GM13977 (cell line): ENCODE results near the gene TEX101.

Experiments
- DNase-seq: peaks from one replicate; pipeline ENCODE4 v3.0.0; 2012; ENCODE audit warnings: low spot score
- CTCF ChIP-seq: IDR thresholded peaks from 2 replicates; pipeline ENCODE4 v1.5.1; 2012; ENCODE audit warnings: mild to moderate bottlenecking, control low read depth; ENCODE audit not compliant: insufficient read depth; ENCODE audit errors: extremely low read depth, missing control alignments
- in situ Hi-C: fragments of 300-500 bp; cut with MboI; formaldehyde crosslinking; loops from one replicate; pipeline ENCODE4 v1.12.0; 2022; ENCODE audit warnings: low sequenced_read_pairs, low pct_unique_long_range_greater_than_20kb, mixed read lengths, inconsistent platforms; ENCODE audit not compliant: unreplicated experiment

Gene TEX101

GRCh38 chr19:43450545-43450997 is 35.9 kb downstream of the TEX101 start:
- in situ Hi-C loops: no loop called here
- no peak for TF ChIP-seq CTCF
- no peak for DNase-seq

DNA sequence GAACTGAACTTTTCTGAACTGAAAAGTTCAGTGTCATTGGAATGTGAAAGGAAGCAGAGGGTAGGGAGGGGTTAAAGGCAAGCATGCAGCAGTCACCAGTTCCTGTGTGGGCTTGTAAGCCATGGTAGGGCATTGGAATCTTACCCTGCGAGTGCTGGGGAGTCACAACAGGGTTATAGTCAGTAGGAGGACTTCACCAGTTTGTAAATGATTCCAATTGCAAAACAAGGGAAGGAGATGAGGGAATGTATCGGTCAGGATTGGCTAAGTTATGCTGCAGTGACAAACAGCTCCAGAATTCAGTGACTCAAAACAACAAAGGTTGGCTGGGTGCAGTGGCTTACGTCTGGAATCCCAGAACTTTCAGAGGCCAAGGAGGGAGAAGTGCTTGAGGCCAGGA is 37.9 kb downstream of the TEX101 start:
- in situ Hi-C loops: no loop called here
- no peak for DNase-seq
- no peak for TF ChIP-seq CTCF

DNA sequence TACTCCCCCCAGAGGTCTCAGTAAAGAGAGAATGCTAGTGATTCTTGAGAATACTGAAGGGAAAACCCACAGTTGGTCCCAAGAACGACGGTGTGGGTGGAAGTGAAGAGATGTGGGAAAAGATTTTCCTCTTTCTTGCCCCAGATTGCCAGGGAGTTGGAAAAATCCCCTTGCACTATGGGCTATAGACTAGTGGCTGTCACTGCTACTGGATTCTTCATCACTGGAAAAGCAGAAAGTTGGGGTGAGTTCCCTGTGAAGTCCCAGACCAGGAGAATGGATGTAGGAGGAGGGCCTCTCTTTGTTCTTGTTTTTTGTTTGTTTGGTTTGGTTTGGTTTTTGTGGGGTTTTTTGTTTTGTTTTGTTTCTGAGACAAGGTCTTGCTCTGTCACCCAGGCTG is 39.3 kb downstream of the TEX101 start:
- DNase-seq: no peak
- TF ChIP-seq CTCF: no peak
- in situ Hi-C loops: no loop called here

GRCh38 chr19:43455321-43456113 is 40.8 kb downstream of the TEX101 start:
- in situ Hi-C loops: no loop called here
- DNase-seq: no peak
- TF ChIP-seq CTCF: no peak

GRCh38 chr19:43457809-43458208 is 43.1 kb downstream of the TEX101 start:
- TF ChIP-seq CTCF: no peak
- no peak for DNase-seq
- in situ Hi-C loops: no loop called here

DNA sequence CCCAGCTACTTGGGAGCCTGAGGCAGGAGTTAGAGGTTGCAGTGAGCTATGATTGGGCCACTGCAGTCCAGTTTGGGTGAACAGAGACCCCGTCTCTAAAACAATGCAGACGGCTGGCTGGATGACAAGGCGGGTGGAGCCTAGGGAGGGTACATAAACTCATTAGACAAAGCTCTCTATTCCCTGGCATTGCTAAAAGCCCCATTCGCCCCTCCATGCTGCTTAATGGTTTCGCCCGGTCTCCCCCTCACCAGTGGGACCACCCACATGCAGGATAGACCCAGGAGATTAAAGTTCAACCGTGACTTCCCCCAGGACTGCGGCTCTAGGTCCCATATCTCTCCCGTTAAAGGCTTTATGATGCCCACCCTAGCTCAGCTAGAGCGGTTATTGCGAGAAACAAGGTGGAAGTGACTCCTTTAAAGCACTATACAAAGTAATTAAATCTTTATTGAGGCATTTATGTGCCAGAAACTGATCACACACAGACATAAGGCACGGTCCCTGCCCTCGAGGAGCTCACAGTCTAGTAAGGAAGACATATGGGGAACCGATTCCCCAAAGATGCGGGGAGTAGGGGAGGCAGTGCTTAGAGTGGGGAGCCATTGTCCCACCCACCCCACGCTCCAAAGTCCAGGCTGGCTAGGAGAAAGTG is 45.8 kb downstream of the TEX101 start:
- TF ChIP-seq CTCF: no peak
- in situ Hi-C loops: no loop called here
- DNase-seq: no peak
